Thoracic aorta (tissue), 2 donors: ENCODE data around the gene TEAD2. TPM values are rescaled to one million over a fixed set of nuclear protein-coding genes. Genes with fewer than 3 reads are reported as not detected.

Experiments
- ATAC-seq: fragments of 150-250 bp; one replicate; pipeline ENCODE4 v1.8.0; 2017; ENCODE audit warnings: low read depth; ENCODE audit not compliant: insufficient number of reproducible peaks, low FRiP score
- DNase-seq: peaks from one replicate; pipeline ENCODE4 v3.0.0-alpha.2; 2020; ENCODE audit warnings: low spot score
- H3K27ac ChIP-seq, 2 donors: fragments of 200-600 bp; sonication (generic); 1 replicate in 1 of 2; 2 replicates in 1 of 2; pipeline ENCODE4 v1.5.1; 2016; ENCODE audit warnings: mild to moderate bottlenecking in 2 of 2, moderate library complexity in 2 of 2
- H3K27me3 ChIP-seq: fragments of 200-600 bp; sonication (generic); replicated peaks from 2 replicates; pipeline ENCODE4 v1.6.0; 2016; ENCODE audit warnings: mild to moderate bottlenecking; ENCODE audit not compliant: insufficient read depth
- H3K36me3 ChIP-seq: fragments of 200-600 bp; sonication (generic); one replicate; pipeline ENCODE4 v1.5.1; 2016
- H3K4me1 ChIP-seq, 2 donors: fragments of 200-600 bp; sonication (generic); 1 replicate in 1 of 2; 2 replicates in 1 of 2; pipeline versions ENCODE4 v1.5.1 to v1.6.0; 2016; ENCODE audit warnings: low read depth in 2 of 2, mild to moderate bottlenecking in 1 of 2; ENCODE audit not compliant: control insufficient read depth in 1 of 2
- H3K4me3 ChIP-seq: fragments of 200-600 bp; sonication (generic); 2 replicates; pipeline ENCODE4 v1.5.1; 2016; ENCODE audit warnings: mild to moderate bottlenecking
- H3K9me3 ChIP-seq: fragments of 200-600 bp; sonication (generic); 2 replicates; pipeline ENCODE4 v1.5.1; 2016
- CTCF ChIP-seq: fragments of 200-600 bp; sonication (generic); IDR thresholded peaks from one replicate; pipeline ENCODE4 v1.5.1; 2019; ENCODE audit warnings: antibody characterized with exemption
- total RNA-seq, 2 donors: library from RNA; depleted of rRNA; stranded (reverse); fragments of >200 nt; gene quantifications; one replicate each; pipeline versions ENCODE4 v1.1.0 to v1.2.3, GENCODE V29; 2016

Gene TEAD2
- total RNA-seq, 2 donors from 2014 or later: 26.4 to 41.3 TPM

- H3K4me3 ChIP-seq: no peak overlapping the region
- ATAC-seq (no peak), DNase-seq (no peak)
- no peaks in the 10 kb centered on the region for H3K9me3 ChIP-seq
- H3K36me3 ChIP-seq: no peaks in the 10 kb centered on the region
- no peaks in the 10 kb centered on the region for H3K4me1 ChIP-seq
- no peaks in the 10 kb centered on the region for H3K27me3 ChIP-seq
- H3K27ac ChIP-seq: no peak overlapping the region
- TF ChIP-seq CTCF: no peak
Observed at GRCh38 chr19:49407482-49408015, 45.3 kb upstream of the TEAD2 start.

GRCh38 chr19:49407079-49407478, 44.9 kb upstream of the TEAD2 start:
- Histone ChIP-seq H3K4me1 (no peaks in the 10 kb centered on the region), H3K36me3 (no peaks in the 10 kb centered on the region), H3K9me3 (no peaks in the 10 kb centered on the region), H3K4me3 (no peak overlapping the region), H3K27ac (no peak overlapping the region), H3K27me3 (no peaks in the 10 kb centered on the region)
- no peak for ATAC-seq
- TF ChIP-seq CTCF: no peak
- no peak for DNase-seq

GRCh38 chr19:49403404-49404187, 41.4 kb upstream of the TEAD2 start:
- TF ChIP-seq CTCF: no peak
- Histone ChIP-seq H3K27ac (no peak overlapping the region), H3K36me3 (no peaks in the 10 kb centered on the region), H3K9me3 (no peaks in the 10 kb centered on the region), H3K4me1 (no peaks in the 10 kb centered on the region), H3K4me3 (no peak overlapping the region), H3K27me3 (no peaks in the 10 kb centered on the region)
- no peak for ATAC-seq
- DNase-seq: no peak

GRCh38 chr19:49400029-49400428, 37.8 kb upstream of the TEAD2 start:
- no peak for TF ChIP-seq CTCF
- H3K9me3 ChIP-seq: no peaks in the 10 kb centered on the region
- DNase-seq (no peak), ATAC-seq (no peak)
- H3K27ac ChIP-seq: no peak overlapping the region
- H3K4me3 ChIP-seq: no peak overlapping the region
- H3K36me3 ChIP-seq: no peaks in the 10 kb centered on the region
- no peaks in the 10 kb centered on the region for H3K27me3 ChIP-seq
- H3K4me1 ChIP-seq: no peaks in the 10 kb centered on the region

GRCh38 chr19:49398931-49399330, 36.7 kb upstream of the TEAD2 start:
- no peaks in the 10 kb centered on the region for H3K4me1 ChIP-seq
- no peaks in the 10 kb centered on the region for H3K27me3 ChIP-seq
- H3K4me3 ChIP-seq: no peak overlapping the region
- no peak for TF ChIP-seq CTCF
- no peaks in the 10 kb centered on the region for H3K36me3 ChIP-seq
- no peak overlapping the region for H3K27ac ChIP-seq
- no peak for DNase-seq
- no peak for ATAC-seq
- no peaks in the 10 kb centered on the region for H3K9me3 ChIP-seq
